OCI-LY3 (cell line): Measurements from ENCODE around the gene ALDH1B1.

ENCODE experiments used
- EZH2phosphoT487 ChIP-seq: fragments of 200-600 bp; shearing (Covaris generic); IDR thresholded peaks from 2 replicates; pipeline ENCODE4 v1.6.1; 2018; ENCODE audit warnings: antibody characterized with exemption, mixed run types, low read depth
- TF ChIP-seq, protein P1 (sequence below): fragments of 200-600, 300-600 bp; sonication (generic); IDR thresholded peaks from 2 replicates; pipeline ENCODE4 v1.5.1; 2014; ENCODE audit warnings: antibody characterized with exemption, low read length, low read depth

DNA sequence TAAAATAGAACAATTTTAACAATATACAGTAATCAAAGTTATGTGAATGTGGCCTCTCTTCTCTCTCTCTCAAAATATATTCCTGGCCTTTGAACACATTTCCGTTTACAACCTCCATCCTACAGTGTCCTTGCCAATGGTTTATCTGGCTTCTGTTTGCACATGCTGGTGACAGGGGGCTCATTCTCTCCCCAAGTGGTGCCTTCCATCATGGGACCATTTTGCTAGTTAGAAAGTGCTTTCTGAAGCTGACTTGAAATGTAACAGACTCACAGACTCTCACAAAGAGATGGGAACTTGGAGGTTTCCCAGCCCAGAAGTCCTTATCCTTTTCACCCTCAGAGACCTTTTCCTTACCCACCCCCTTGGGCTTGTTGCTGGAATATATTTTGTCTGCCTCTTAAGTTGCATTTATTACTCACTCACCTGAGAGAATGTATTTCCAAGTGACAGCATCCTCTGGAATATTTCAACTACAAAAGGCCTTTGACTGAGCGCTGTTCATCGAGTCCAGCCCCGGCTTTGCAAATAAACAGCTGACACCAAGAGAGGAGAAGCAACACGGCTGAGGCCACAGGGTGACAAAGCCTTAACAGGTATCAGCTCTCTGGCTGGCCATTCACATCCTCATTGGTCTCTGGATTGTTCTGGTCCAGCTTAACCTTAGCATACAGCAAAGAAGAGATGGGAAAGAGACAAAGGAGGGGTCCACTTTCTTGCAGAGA lies 17.5 kb upstream of the ALDH1B1 start:
- TF ChIP-seq, protein P1, sequence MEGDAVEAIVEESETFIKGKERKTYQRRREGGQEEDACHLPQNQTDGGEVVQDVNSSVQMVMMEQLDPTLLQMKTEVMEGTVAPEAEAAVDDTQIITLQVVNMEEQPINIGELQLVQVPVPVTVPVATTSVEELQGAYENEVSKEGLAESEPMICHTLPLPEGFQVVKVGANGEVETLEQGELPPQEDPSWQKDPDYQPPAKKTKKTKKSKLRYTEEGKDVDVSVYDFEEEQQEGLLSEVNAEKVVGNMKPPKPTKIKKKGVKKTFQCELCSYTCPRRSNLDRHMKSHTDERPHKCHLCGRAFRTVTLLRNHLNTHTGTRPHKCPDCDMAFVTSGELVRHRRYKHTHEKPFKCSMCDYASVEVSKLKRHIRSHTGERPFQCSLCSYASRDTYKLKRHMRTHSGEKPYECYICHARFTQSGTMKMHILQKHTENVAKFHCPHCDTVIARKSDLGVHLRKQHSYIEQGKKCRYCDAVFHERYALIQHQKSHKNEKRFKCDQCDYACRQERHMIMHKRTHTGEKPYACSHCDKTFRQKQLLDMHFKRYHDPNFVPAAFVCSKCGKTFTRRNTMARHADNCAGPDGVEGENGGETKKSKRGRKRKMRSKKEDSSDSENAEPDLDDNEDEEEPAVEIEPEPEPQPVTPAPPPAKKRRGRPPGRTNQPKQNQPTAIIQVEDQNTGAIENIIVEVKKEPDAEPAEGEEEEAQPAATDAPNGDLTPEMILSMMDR: no peak
- TF ChIP-seq EZH2phosphoT487: no peak
